PFSK-1 (cell line): Measurements from ENCODE around the gene SLC9A8.

Experiments
- POLR2AphosphoS5 ChIP-seq: IDR thresholded peaks from 2 replicates; pipeline ENCODE4 v1.6.1; 2012; ENCODE audit warnings: low read depth, mild to moderate bottlenecking, control low read depth, low read length, moderate library complexity
- SIN3A ChIP-seq: IDR thresholded peaks from 2 replicates; pipeline ENCODE4 v1.6.1; 2012; ENCODE audit warnings: mild to moderate bottlenecking, low read length, moderate library complexity, borderline replicate concordance; ENCODE audit not compliant: insufficient read depth
- TAF1 ChIP-seq: IDR thresholded peaks from 2 replicates; pipeline ENCODE4 v1.6.1; 2012; ENCODE audit warnings: low read length, control low read depth, borderline replicate concordance; ENCODE audit not compliant: insufficient read depth
- TF ChIP-seq, protein P1 (sequence below), 2 experiments: IDR thresholded peaks; 2 replicates each; pipeline versions ENCODE4 v1.6.1 to v1.8.0; 2011 to 2012; ENCODE audit warnings: low read depth in 2 of 2, low read length in 2 of 2, control low read depth in 1 of 2, inconsistent platforms in 1 of 2, mild to moderate bottlenecking in 1 of 2, moderate library complexity in 1 of 2; ENCODE audit not compliant: insufficient read depth in 1 of 2

DNA sequence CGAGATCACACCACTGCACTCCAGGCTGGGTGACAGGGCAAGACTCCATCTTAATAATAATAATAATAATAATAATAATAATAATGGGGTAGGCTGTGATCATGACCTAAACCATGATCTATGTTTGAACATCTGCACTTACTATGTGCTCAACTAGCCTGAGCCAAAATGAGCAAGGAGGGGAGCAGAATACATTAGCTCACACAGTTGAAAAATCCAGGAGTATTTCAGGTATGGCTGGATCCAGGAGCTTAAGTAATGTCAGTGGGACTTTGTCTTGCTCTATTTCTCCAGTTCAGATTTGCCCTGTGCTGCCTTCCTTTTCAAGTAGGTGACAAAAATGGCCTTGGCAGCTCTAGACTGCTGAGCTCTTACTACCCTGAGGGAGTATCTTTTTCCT is 32.7 kb upstream of the SLC9A8 start:
- TF ChIP-seq TAF1 (no peak), POLR2AphosphoS5 (no peak), SIN3A (no peak)
- TF ChIP-seq, protein P1, sequence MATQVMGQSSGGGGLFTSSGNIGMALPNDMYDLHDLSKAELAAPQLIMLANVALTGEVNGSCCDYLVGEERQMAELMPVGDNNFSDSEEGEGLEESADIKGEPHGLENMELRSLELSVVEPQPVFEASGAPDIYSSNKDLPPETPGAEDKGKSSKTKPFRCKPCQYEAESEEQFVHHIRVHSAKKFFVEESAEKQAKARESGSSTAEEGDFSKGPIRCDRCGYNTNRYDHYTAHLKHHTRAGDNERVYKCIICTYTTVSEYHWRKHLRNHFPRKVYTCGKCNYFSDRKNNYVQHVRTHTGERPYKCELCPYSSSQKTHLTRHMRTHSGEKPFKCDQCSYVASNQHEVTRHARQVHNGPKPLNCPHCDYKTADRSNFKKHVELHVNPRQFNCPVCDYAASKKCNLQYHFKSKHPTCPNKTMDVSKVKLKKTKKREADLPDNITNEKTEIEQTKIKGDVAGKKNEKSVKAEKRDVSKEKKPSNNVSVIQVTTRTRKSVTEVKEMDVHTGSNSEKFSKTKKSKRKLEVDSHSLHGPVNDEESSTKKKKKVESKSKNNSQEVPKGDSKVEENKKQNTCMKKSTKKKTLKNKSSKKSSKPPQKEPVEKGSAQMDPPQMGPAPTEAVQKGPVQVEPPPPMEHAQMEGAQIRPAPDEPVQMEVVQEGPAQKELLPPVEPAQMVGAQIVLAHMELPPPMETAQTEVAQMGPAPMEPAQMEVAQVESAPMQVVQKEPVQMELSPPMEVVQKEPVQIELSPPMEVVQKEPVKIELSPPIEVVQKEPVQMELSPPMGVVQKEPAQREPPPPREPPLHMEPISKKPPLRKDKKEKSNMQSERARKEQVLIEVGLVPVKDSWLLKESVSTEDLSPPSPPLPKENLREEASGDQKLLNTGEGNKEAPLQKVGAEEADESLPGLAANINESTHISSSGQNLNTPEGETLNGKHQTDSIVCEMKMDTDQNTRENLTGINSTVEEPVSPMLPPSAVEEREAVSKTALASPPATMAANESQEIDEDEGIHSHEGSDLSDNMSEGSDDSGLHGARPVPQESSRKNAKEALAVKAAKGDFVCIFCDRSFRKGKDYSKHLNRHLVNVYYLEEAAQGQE (IDR thresholded peaks at IDR 0.05; ENCODE audit: insufficient read depth in 1 of 2, low read depth in 2 of 2, low read length in 2 of 2): no peak
